K562 (cell line): Measurements from ENCODE around the gene KMT2E. TPM values are rescaled to one million over a fixed set of nuclear protein-coding genes. Genes with fewer than 3 reads are reported as not detected.
"Not testable (repeated sequence)": the region's sequence is repeated elsewhere in the genome, so short reads cannot be mapped to it uniquely, and the experiment has no call there.

Source experiments
- ATAC-seq: fragments of 200-7000 bp; cut with Tn5 transposase; 3 replicates; pipeline ENCODE4 v1.9.1; 2020; ENCODE audit warnings: moderate library complexity
- BruUV-seq: library from RNA; stranded (reverse); fragments of 400-500 nt; replicated peaks from 2 replicates; lab custom pipeline; 2021; lab: Mats Ljungman, UMichigan
- CTCF ChIA-PET: fragments of 300-600 bp; formaldehyde crosslinking; extraction: SDS; loops from one replicate; lab custom pipeline; 2021; ENCODE audit warnings: low intra/inter-chr PET ratio; lab: Yijun Ruan, JAX
- POLR2A ChIA-PET: fragments of 300-600, 350-650 bp; sonication (Branson Sonifier 250); formaldehyde crosslinking; extraction: SDS; loops from one replicate; lab custom pipeline; 2021; ENCODE audit warnings: antibody characterized with exemption, inconsistent platforms; lab: Yijun Ruan, JAX
- DNase-seq, 4 experiments: peaks; one replicate each; pipeline versions ENCODE4 v3.0.0 to v3.0.0-alpha.2; 2011 to 2018; ENCODE audit warnings: low spot score in 3 of 4, mixed read lengths in 3 of 4; ENCODE audit errors: extremely low read depth in 1 of 4
- FAIRE-seq: peaks from 2 replicates; lab custom pipeline; 2011; peaks lifted over from hg19 to GRCh38; lab: Jason Lieb, UNC
- H2AFZ ChIP-seq: 2 replicates; pipeline ENCODE4 v1.6.0; 2011; ENCODE audit warnings: low read depth, low read length, control low read depth, inconsistent platforms
- H3K27ac ChIP-seq: fragments of 200-600 bp; 3 replicates; pipeline ENCODE4 v1.8.0; 2011; ENCODE audit warnings: low read depth, mild to moderate bottlenecking, control low read depth, inconsistent platforms, low read length, moderate library complexity, mixed read lengths; ENCODE audit errors: extremely low read depth
- H3K27me3 ChIP-seq, 2 experiments: fragments of 300-600 bp in 1 of 2; 2 replicates in 1 of 2; 3 replicates in 1 of 2; pipeline versions ENCODE4 v1.6.0 to v1.8.0; 2011; ENCODE audit warnings: inconsistent platforms in 2 of 2, low read length in 2 of 2, mild to moderate bottlenecking in 1 of 2, mixed read lengths in 1 of 2, moderate library complexity in 1 of 2; ENCODE audit not compliant: control insufficient read depth in 2 of 2, insufficient read depth in 2 of 2
- H3K36me3 ChIP-seq: fragments of 300-600 bp; 3 replicates; pipeline ENCODE4 v1.8.0; 2011; ENCODE audit warnings: mild to moderate bottlenecking, low read length, inconsistent platforms; ENCODE audit not compliant: control insufficient read depth, insufficient read depth
- H3K4me1 ChIP-seq, 2 experiments: fragments of 200-600 bp in 1 of 2; replicated peaks in 1 of 2; 2 replicates in 1 of 2; 3 replicates in 1 of 2; pipeline versions ENCODE4 v1.5.1 to v1.8.0; 2011; ENCODE audit warnings: inconsistent platforms in 2 of 2, low read length in 2 of 2, mild to moderate bottlenecking in 1 of 2, mixed read lengths in 1 of 2, moderate library complexity in 1 of 2; ENCODE audit not compliant: control insufficient read depth in 2 of 2, insufficient read depth in 2 of 2
- H3K4me2 ChIP-seq: 2 replicates; pipeline ENCODE4 v1.6.1; 2011; ENCODE audit warnings: low read length, control low read depth, inconsistent platforms, mixed read lengths; ENCODE audit not compliant: insufficient read depth
- H3K4me3 ChIP-seq: fragments of 200-600 bp; sonication (generic), shearing (Covaris generic); 2 replicates; pipeline ENCODE4 v1.5.1; 2016; ENCODE audit warnings: control low read depth, inconsistent platforms
- H3K79me2 ChIP-seq: fragments of 200-600 bp; 3 replicates; pipeline ENCODE4 v1.8.0; 2011; ENCODE audit warnings: low read length, inconsistent platforms; ENCODE audit not compliant: control insufficient read depth, insufficient read depth
- H3K9ac ChIP-seq, 2 experiments: 2 replicates each; pipeline versions ENCODE4 v1.6.0 to v1.6.1; 2011; ENCODE audit warnings: low read depth in 2 of 2, low read length in 2 of 2, control low read depth in 1 of 2, inconsistent platforms in 1 of 2, mild to moderate bottlenecking in 1 of 2, mixed read lengths in 1 of 2; ENCODE audit not compliant: insufficient read depth in 1 of 2
- H3K9me1 ChIP-seq: one replicate; pipeline ENCODE4 v1.6.0; 2011; ENCODE audit warnings: inconsistent platforms, mild to moderate bottlenecking, low read length, moderate library complexity; ENCODE audit not compliant: control insufficient read depth, insufficient read depth
- H3K9me3 ChIP-seq: replicated peaks from 2 replicates; pipeline ENCODE4 v1.5.1; 2011; ENCODE audit warnings: low read depth, low read length, inconsistent platforms; ENCODE audit not compliant: control insufficient read depth, insufficient read depth
- H4K20me1 ChIP-seq: replicated peaks from 2 replicates; pipeline ENCODE4 v1.6.1; 2011; ENCODE audit warnings: low read length, inconsistent platforms, mixed read lengths; ENCODE audit not compliant: control insufficient read depth, insufficient read depth
- IRF1 ChIP-seq: sonication (generic); formaldehyde crosslinking; IDR thresholded peaks from 2 replicates; pipeline ENCODE4 v1.8.0; 2022; ENCODE audit warnings: missing genetic modification reagents, mild to moderate bottlenecking, borderline replicate concordance
- NCOA1 ChIP-seq: fragments of 450-650 bp; IDR thresholded peaks from 2 replicates; pipeline ENCODE4 v1.6.1; 2016; ENCODE audit warnings: low read depth
- POLR2A ChIP-seq: fragments of 450-650 bp; conservative IDR thresholded peaks from 2 replicates; pipeline ENCODE4 v1.6.1; 2016
- POLR2B ChIP-seq: fragments of 450-650 bp; IDR thresholded peaks from 2 replicates; pipeline ENCODE4 v1.6.1; 2018; ENCODE audit warnings: low read depth; ENCODE audit not compliant: partially characterized antibody
- SUPT5H ChIP-seq: fragments of 450-650 bp; IDR thresholded peaks from 2 replicates; pipeline ENCODE4 v1.6.1; 2016
- TEAD2 ChIP-seq: fragments of 450-650 bp; IDR thresholded peaks from 2 replicates; pipeline ENCODE4 v1.6.1; 2016; ENCODE audit warnings: missing genetic modification characterization, control low read depth, missing compliant biosample characterization
- XRCC5 ChIP-seq: fragments of 200-400 bp; formaldehyde crosslinking; IDR thresholded peaks from 2 replicates; pipeline ENCODE4 v1.6.1; 2017; ENCODE audit warnings: low read depth, mild to moderate bottlenecking, low read length
- WGBS: fragments of 100-300 bp; shearing (Covaris generic); methylation state at CpG from one replicate; pipeline ENCODE4 v1.1.6; 2016; ENCODE audit warnings: low coverage, mixed read lengths; ENCODE audit not compliant: insufficient coverage; ENCODE audit errors: missing lambda C conversion rate; 5-methylcytosine and 5-hydroxymethylcytosine counted together
- in situ Hi-C: fragments of 300-500 bp; cut with MboI; formaldehyde crosslinking; loops from 4 replicates; pipeline ENCODE4 v1.15.0; 2018; ENCODE audit warnings: inconsistent platforms, mixed read lengths
- intact Hi-C: fragments of 100-400 bp; cut with micrococcal nuclease; formaldehyde crosslinking; loops from 2 replicates; pipeline ENCODE4 v1.14.2; 2022
- polyA plus RNA-seq, 8 experiments: library from polyadenylated mRNA; depleted of rRNA in 4 of 8; stranded (reverse) in 5 of 8; unstranded in 3 of 8; fragments of >200 nt; fragmentation: Nextera tagmentation in 2 of 8; fragmentation: Illumina TruSeq in 1 of 8; extraction: Ambion mirVana in 2 of 8; extraction: Trizol in 1 of 8; gene quantifications; 2 replicates each; pipeline versions ENCODE4 v1.2.1 to v1.2.3, GENCODE V29; 2011 to 2014; ENCODE audit warnings: inconsistent platforms in 1 of 8, missing spikeins in 1 of 8
- total RNA-seq, 7 experiments: library from RNA; depleted of rRNA in 6 of 7; stranded (reverse); fragments of >200 nt in 6 of 7; fragmentation: Illumina TruSeq in 2 of 7; extraction: Trizol in 2 of 7; gene quantifications; 2 replicates each; pipeline versions ENCODE4 v1.2.1 to v1.2.3, GENCODE V29; 2011 to 2021; ENCODE audit warnings: low replicate concordance in 1 of 7

KMT2E gene
- total and polyA plus RNA-seq, 9 of the 15 experiments (the other 6 are each of a cell fraction or from before 2014, with no cell fraction given), result 8.9 to 55.3 (median 38.1) TPM

- TF ChIP-seq NCOA1 (no peak), XRCC5 (no peak), IRF1 (no peak), TEAD2 (tag) (0 out of 2 replicates have a peak, but pooled peaks have one; percentile 29), POLR2A (peak; percentile 31; the same call in 1 of the 2 replicates)
Observed at GRCh38 chr7:105003872-105004510, 10.0 kb upstream of the KMT2E start (continued).

- intact Hi-C loops, H3K27ac ChIP-seq, H3K9me1 ChIP-seq, in situ Hi-C loops, DNase-seq, H3K27me3 ChIP-seq, H3K9ac ChIP-seq, H3K9me3 ChIP-seq, H3K4me2 ChIP-seq, CTCF ChIA-PET, H3K4me3 ChIP-seq, FAIRE-seq, H2AFZ ChIP-seq, ATAC-seq, BruUV-seq: not testable (repeated sequence)
- peaks cover 100% of the 10 kb centered on the region; the same call in 2 of the 3 replicates for H3K79me2 ChIP-seq
- TF ChIP-seq SUPT5H, result 0 out of 2 replicates have a peak, but pooled peaks have one; percentile 9
- TF ChIP-seq POLR2B, result peak; percentile 23
- POLR2A ChIA-PET, result interaction anchor here (0.6 to 1.9 kb wide), 4 partner anchors 10 to 32 kb away, joined by 3 to 11 read pairs (median 3); no protein-coding TSS in a partner anchor
- peaks cover 82% of the 10 kb centered on the region for H3K36me3 ChIP-seq
- H3K4me1 ChIP-seq, result peaks cover 26 to 48% of the 10 kb centered on the region in 2 experiments
- WGBS, result 93% methylated on average over 8 of the region's 8 CpGs
- H4K20me1 ChIP-seq, result peaks cover 80% of the 10 kb centered on the region
Observed at GRCh38 chr7:105005006-105005405, 9.0 kb upstream of the KMT2E start.

- in situ Hi-C loops, H3K4me3 ChIP-seq, H3K9me3 ChIP-seq, H2AFZ ChIP-seq, H3K4me2 ChIP-seq, H3K9me1 ChIP-seq, CTCF ChIA-PET, H3K9ac ChIP-seq, intact Hi-C loops, H3K27ac ChIP-seq, ATAC-seq, BruUV-seq, FAIRE-seq, H3K27me3 ChIP-seq, DNase-seq: not testable (repeated sequence)
- peaks cover 82% of the 10 kb centered on the region for H3K36me3 ChIP-seq
- H3K4me1 ChIP-seq, result peaks cover 26 to 52% of the 10 kb centered on the region in 2 experiments
- WGBS, result 97% methylated on average over 12 of the region's 12 CpGs
- H3K79me2 ChIP-seq, result peaks cover 100% of the 10 kb centered on the region; the same call in 2 of the 3 replicates
- POLR2A ChIA-PET, result interaction anchor here (0.9 to 1.9 kb wide), 3 partner anchors 10 to 32 kb away, joined by 3 to 11 read pairs (median 3); no protein-coding TSS in a partner anchor
- peaks cover 80% of the 10 kb centered on the region for H4K20me1 ChIP-seq
Observed at GRCh38 chr7:105005486-105005885, 8.5 kb upstream of the KMT2E start.
